Measurements from ENCODE around the gene FAM240B. TPM values are rescaled to one million over a fixed set of nuclear protein-coding genes. Genes with fewer than 3 reads are reported as not detected.

FAM240B gene
- total and polyA plus RNA-seq, 2 of the 8 experiments (the other 6 are each of a cell fraction or from before 2014, with no cell fraction given), result not detected

DNA sequence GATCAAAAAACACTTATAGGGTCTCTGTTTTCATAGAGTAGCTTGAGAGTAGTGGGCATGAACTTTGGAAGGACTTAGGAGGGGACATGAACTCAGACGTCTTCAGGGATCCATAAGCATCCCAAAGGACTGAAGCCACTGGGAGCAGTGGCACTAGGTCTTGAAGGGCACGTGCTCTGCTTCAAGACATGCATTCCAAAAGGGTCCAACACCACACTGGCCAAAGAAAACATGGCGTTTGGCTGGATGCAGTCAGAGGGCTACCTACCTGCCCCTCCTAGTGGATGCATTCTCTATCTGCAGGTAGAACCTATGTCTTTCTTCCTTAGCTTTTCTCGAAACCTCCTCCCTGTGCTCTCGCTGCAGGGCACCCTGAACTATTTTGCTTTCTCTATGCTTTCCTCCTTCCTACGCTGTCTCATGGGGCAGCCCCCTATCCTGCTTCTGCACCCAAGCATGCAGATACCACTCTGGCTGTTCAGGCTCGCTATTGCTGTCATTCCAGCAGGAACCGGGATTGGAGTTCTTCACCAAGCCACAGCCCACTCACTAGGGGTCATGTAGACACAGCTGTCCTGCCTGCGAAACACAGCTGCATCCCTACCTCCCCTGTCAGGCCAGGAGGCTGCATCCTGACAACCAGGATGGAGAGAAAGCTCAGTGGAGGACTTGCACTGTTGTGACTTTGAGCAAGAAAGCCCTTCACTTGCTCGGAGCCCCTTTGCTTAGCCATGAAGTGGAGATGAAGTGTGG is 11.9 kb downstream of the FAM240B start (continued):
- TF ChIP-seq ZNF274 (IDR thresholded peaks at IDR 0.05; ENCODE audit: borderline replicate concordance, extremely low read depth, low read length) (no peak), SP4 (IDR thresholded peaks at IDR 0.05; ENCODE audit: low read length) (no peak), KDM1A (IDR thresholded peaks at IDR 0.05; ENCODE audit: borderline replicate concordance, low read length) (no peak), RNF2 (IDR thresholded peaks at IDR 0.05; ENCODE audit: borderline replicate concordance, low read depth, low read length, missing control alignments, poor library complexity, severe bottlenecking) (no peak), KDM4A (IDR thresholded peaks at IDR 0.05; ENCODE audit: low read depth, low read length, severe bottlenecking) (no peak), TAF7 (optimal IDR thresholded peaks at IDR 0.05; ENCODE audit: borderline replicate concordance, low read depth, low read length) (no peak), SUZ12 (IDR thresholded peaks at IDR 0.05; ENCODE audit: low read length) (no peak), ASH2L (IDR thresholded peaks at IDR 0.05; ENCODE audit: low read length) (no peak), E2F6 (IDR thresholded peaks at IDR 0.05) (peak; percentile 86), POU5F1 (IDR thresholded peaks at IDR 0.05; ENCODE audit: low read depth, low read length) (no peak), SP1 (IDR thresholded peaks at IDR 0.05; ENCODE audit: low read depth, low read length) (no peak)
- TF ChIP-seq, protein P1, sequence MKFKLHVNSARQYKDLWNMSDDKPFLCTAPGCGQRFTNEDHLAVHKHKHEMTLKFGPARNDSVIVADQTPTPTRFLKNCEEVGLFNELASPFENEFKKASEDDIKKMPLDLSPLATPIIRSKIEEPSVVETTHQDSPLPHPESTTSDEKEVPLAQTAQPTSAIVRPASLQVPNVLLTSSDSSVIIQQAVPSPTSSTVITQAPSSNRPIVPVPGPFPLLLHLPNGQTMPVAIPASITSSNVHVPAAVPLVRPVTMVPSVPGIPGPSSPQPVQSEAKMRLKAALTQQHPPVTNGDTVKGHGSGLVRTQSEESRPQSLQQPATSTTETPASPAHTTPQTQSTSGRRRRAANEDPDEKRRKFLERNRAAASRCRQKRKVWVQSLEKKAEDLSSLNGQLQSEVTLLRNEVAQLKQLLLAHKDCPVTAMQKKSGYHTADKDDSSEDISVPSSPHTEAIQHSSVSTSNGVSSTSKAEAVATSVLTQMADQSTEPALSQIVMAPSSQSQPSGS (IDR thresholded peaks at IDR 0.05; ENCODE audit: low read length), result no peak

Data from H1 (cell line).